HepG2 (cell line): ENCODE measurements around the gene EPM2AIP1. TPM values are rescaled to one million over a fixed set of nuclear protein-coding genes. Genes with fewer than 3 reads are reported as not detected.

ENCODE experiments used
- AGO1 ChIP-seq: fragments of 200-400 bp; formaldehyde crosslinking; IDR thresholded peaks from 2 replicates; pipeline ENCODE4 v1.6.1; 2017; ENCODE audit warnings: mild to moderate bottlenecking, low read depth, low read length, moderate library complexity; ENCODE audit not compliant: poor library complexity, severe bottlenecking
- CREB1 ChIP-seq, 2 experiments: fragments of 450-650 bp in 1 of 2; IDR thresholded peaks; 2 replicates each; pipeline ENCODE4 v1.6.1; 2016 to 2017; ENCODE audit warnings: control low read depth in 1 of 2, mild to moderate bottlenecking in 1 of 2, missing compliant biosample characterization in 1 of 2, missing genetic modification characterization in 1 of 2
- FOSL2 ChIP-seq: sonication (generic); formaldehyde crosslinking; IDR thresholded peaks from 2 replicates; pipeline ENCODE4 v1.4.0; 2020; ENCODE audit warnings: missing genetic modification reagents
- KDM1A ChIP-seq: IDR thresholded peaks from 2 replicates; pipeline ENCODE4 v1.6.1; 2016; ENCODE audit warnings: missing compliant biosample characterization
- KDM4B ChIP-seq: sonication (generic); formaldehyde crosslinking; IDR thresholded peaks from 2 replicates; pipeline ENCODE4 v1.4.0; 2020; ENCODE audit warnings: missing genetic modification reagents
- NFRKB ChIP-seq: fragments of 450-650 bp; IDR thresholded peaks from 2 replicates; pipeline ENCODE4 v1.6.1; 2017
- PCBP1 ChIP-seq: fragments of 200-400 bp; formaldehyde crosslinking; IDR thresholded peaks from 2 replicates; pipeline ENCODE4 v1.6.1; 2017; ENCODE audit warnings: mild to moderate bottlenecking, low read depth, low read length, borderline replicate concordance
- WIZ ChIP-seq: sonication (generic); formaldehyde crosslinking; IDR thresholded peaks from 2 replicates; pipeline ENCODE4 v1.5.1; 2020; ENCODE audit warnings: mild to moderate bottlenecking, missing genetic modification reagents
- ZNF230 ChIP-seq: sonication (generic); formaldehyde crosslinking; IDR thresholded peaks from 2 replicates; pipeline ENCODE4 v1.4.0; 2020; ENCODE audit warnings: mild to moderate bottlenecking, missing genetic modification reagents
- ZNF260 ChIP-seq: sonication (generic); formaldehyde crosslinking; IDR thresholded peaks from 2 replicates; pipeline ENCODE4 v1.4.0; 2020; ENCODE audit warnings: missing genetic modification reagents, low read depth, mild to moderate bottlenecking, borderline replicate concordance
- ZNF589 ChIP-seq: sonication (generic); formaldehyde crosslinking; conservative IDR thresholded peaks from 2 replicates; pipeline ENCODE4 v1.8.0; 2022; ENCODE audit warnings: mild to moderate bottlenecking, moderate library complexity, missing genetic modification reagents
- polyA plus RNA-seq, 8 experiments: library from polyadenylated mRNA; depleted of rRNA in 3 of 8; stranded (reverse) in 7 of 8; unstranded in 1 of 8; fragments of >200 nt; fragmentation: Illumina TruSeq in 4 of 8; extraction: Trizol in 4 of 8; gene quantifications; 2 replicates each; pipeline versions ENCODE4 v1.2.1 to v1.2.3, GENCODE V29; 2011 to 2016; ENCODE audit warnings: low read depth in 4 of 8, missing spikeins in 1 of 8, mixed read lengths in 1 of 8; ENCODE audit not compliant: insufficient read depth in 1 of 8
- total RNA-seq, 5 experiments: library from RNA; depleted of rRNA; stranded (reverse); fragments of >200 nt; fragmentation: Illumina TruSeq; extraction: Trizol; gene quantifications; 2 replicates each; pipeline ENCODE4 v1.2.3, GENCODE V29; 2016; ENCODE audit warnings: low read depth in 1 of 5
- TF ChIP-seq, protein P1 (sequence below): sonication (generic); formaldehyde crosslinking; IDR thresholded peaks from 2 replicates; pipeline ENCODE4 v1.4.0; 2020; ENCODE audit warnings: mild to moderate bottlenecking, missing genetic modification reagents, borderline replicate concordance
- TF ChIP-seq, protein P2 (sequence below): sonication (generic); formaldehyde crosslinking; IDR thresholded peaks from 2 replicates; pipeline ENCODE4 v1.4.0; 2020; ENCODE audit warnings: mild to moderate bottlenecking, missing genetic modification reagents
- TF ChIP-seq, protein P3 (sequence below): sonication (generic); formaldehyde crosslinking; IDR thresholded peaks from 2 replicates; pipeline ENCODE4 v1.5.1; 2020; ENCODE audit warnings: missing genetic modification reagents, mild to moderate bottlenecking, borderline replicate concordance
- TF ChIP-seq, protein P4 (sequence below): sonication (generic); formaldehyde crosslinking; IDR thresholded peaks from 2 replicates; pipeline ENCODE4 v1.5.0; 2020; ENCODE audit warnings: missing genetic modification reagents
- TF ChIP-seq, protein P5 (sequence below): sonication (generic); formaldehyde crosslinking; conservative IDR thresholded peaks from 2 replicates; pipeline ENCODE4 v1.5.0; 2020; ENCODE audit warnings: missing genetic modification reagents

EPM2AIP1 gene
- total and polyA plus RNA-seq, 2 of the 13 experiments (the other 11 are each of a cell fraction or from before 2014, with no cell fraction given), result 10.7 to 23.0 TPM

DNA sequence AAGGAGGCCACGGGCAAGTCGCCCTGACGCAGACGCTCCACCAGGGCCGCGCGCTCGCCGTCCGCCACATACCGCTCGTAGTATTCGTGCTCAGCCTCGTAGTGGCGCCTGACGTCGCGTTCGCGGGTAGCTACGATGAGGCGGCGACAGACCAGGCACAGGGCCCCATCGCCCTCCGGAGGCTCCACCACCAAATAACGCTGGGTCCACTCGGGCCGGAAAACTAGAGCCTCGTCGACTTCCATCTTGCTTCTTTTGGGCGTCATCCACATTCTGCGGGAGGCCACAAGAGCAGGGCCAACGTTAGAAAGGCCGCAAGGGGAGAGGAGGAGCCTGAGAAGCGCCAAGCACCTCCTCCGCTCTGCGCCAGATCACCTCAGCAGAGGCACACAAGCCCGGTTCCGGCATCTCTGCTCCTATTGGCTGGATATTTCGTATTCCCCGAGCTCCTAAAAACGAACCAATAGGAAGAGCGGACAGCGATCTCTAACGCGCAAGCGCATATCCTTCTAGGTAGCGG, at the start of gene EPM2AIP1 (continued):
- TF ChIP-seq, protein P1, sequence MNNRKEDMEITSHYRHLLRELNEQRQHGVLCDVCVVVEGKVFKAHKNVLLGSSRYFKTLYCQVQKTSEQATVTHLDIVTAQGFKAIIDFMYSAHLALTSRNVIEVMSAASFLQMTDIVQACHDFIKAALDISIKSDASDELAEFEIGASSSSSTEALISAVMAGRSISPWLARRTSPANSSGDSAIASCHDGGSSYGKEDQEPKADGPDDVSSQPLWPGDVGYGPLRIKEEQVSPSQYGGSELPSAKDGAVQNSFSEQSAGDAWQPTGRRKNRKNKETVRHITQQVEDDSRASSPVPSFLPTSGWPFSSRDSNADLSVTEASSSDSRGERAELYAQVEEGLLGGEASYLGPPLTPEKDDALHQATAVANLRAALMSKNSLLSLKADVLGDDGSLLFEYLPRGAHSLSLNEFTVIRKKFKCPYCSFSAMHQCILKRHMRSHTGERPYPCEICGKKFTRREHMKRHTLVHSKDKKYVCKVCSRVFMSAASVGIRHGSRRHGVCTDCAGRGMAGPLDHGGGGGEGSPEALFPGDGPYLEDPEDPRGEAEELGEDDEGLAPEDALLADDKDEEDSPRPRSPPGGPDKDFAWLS (CRISPR knock-in tag), result no peak
- TF ChIP-seq ZNF260 (CRISPR knock-in tag) (no peak), KDM1A (0 out of 2 replicates have a peak, but pooled peaks have one; percentile 7), PCBP1 (no peak), WIZ (CRISPR knock-in tag) (no peak), FOSL2 (peak; percentile 42), ZNF589 (CRISPR knock-in tag) (peak; percentile 82; the same call in 1 of the 2 replicates), ZNF230 (CRISPR knock-in tag) (no peak), AGO1 (no peak), CREB1 (IDR thresholded peaks at IDR 0.05) (no peak), CREB1 (CRISPR knock-in tag; IDR thresholded peaks at IDR 0.05) (no peak), KDM4B (CRISPR knock-in tag) (no peak; the same call in 1 of the 2 replicates), NFRKB (no peak)
- TF ChIP-seq, protein P2, sequence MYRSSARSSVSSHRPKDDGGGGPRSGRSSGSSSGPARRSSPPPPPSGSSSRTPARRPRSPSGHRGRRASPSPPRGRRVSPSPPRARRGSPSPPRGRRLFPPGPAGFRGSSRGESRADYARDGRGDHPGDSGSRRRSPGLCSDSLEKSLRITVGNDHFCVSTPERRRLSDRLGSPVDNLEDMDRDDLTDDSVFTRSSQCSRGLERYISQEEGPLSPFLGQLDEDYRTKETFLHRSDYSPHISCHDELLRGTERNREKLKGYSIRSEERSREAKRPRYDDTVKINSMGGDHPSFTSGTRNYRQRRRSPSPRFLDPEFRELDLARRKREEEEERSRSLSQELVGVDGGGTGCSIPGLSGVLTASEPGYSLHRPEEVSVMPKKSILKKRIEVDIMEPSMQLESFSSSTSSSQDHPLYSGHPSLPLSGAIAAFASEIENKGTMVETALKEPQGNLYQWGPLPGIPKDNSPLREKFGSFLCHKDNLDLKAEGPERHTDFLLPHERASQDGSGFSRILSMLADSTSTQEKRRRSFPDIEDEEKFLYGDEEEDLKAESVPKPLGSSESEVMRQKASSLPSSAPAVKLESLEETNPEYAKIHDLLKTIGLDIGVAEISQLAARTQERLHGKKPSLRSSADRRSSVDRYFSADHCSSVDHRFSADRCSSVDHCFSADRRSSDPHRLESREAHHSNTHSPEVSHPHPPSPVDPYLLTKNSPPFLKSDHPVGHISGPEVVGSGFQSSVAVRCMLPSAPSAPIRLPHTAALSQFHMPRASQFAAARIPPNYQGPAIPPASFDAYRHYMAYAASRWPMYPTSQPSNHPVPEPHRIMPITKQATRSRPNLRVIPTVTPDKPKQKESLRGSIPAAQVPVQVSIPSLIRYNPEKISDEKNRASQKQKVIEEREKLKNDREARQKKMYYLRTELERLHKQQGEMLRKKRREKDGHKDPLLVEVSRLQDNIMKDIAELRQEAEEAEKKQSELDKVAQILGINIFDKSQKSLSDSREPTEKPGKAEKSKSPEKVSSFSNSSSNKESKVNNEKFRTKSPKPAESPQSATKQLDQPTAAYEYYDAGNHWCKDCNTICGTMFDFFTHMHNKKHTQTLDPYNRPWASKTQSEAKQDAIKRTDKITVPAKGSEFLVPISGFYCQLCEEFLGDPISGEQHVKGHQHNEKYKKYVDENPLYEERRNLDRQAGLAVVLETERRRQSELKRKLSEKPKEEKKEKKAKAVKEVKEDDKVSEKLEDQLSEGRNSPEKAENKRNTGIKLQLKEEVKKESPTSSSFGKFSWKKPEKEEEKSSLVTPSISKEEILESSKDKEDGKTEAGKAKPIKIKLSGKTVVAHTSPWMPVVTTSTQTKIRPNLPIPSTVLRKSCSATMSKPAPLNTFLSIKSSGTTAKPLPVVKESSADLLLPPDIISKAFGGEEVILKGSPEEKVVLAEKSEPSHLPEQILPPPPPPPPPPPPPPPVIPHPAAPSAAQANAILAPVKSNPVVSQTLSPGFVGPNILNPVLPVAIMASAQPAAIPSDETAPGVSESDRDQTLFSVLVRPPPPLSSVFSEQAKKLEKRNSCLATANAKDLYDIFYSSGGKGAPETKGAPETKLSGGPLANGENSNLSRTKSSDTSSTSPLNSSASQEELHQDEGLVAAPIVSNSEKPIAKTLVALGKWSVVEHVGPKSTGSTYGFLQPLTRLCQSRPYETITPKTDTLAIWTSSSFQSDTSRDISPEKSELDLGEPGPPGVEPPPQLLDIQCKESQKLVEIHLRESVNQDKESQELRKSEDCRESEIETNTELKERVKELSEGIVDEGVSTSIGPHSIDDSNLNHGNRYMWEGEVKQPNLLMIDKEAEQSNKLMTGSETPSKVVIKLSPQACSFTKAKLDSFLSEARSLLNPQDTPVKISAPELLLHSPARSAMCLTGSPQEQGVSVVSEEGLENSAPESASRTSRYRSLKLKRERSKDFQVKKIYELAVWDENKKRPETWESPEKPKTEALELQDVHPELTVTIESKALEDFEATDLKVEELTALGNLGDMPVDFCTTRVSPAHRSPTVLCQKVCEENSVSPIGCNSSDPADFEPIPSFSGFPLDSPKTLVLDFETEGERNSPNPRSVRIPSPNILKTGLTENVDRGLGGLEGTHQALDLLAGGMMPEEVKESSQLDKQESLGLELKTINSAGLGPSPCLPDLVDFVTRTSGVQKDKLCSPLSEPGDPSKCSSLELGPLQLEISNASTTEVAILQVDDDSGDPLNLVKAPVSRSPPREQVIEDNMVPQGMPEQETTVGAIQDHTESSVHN, result no peak
- TF ChIP-seq, protein P3, sequence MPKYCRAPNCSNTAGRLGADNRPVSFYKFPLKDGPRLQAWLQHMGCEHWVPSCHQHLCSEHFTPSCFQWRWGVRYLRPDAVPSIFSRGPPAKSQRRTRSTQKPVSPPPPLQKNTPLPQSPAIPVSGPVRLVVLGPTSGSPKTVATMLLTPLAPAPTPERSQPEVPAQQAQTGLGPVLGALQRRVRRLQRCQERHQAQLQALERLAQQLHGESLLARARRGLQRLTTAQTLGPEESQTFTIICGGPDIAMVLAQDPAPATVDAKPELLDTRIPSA (CRISPR knock-in tag), result no peak
- TF ChIP-seq, protein P4, sequence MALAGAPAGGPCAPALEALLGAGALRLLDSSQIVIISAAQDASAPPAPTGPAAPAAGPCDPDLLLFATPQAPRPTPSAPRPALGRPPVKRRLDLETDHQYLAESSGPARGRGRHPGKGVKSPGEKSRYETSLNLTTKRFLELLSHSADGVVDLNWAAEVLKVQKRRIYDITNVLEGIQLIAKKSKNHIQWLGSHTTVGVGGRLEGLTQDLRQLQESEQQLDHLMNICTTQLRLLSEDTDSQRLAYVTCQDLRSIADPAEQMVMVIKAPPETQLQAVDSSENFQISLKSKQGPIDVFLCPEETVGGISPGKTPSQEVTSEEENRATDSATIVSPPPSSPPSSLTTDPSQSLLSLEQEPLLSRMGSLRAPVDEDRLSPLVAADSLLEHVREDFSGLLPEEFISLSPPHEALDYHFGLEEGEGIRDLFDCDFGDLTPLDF (CRISPR knock-in tag), result no peak; the same call in 1 of the 2 replicates
- TF ChIP-seq, protein P5, sequence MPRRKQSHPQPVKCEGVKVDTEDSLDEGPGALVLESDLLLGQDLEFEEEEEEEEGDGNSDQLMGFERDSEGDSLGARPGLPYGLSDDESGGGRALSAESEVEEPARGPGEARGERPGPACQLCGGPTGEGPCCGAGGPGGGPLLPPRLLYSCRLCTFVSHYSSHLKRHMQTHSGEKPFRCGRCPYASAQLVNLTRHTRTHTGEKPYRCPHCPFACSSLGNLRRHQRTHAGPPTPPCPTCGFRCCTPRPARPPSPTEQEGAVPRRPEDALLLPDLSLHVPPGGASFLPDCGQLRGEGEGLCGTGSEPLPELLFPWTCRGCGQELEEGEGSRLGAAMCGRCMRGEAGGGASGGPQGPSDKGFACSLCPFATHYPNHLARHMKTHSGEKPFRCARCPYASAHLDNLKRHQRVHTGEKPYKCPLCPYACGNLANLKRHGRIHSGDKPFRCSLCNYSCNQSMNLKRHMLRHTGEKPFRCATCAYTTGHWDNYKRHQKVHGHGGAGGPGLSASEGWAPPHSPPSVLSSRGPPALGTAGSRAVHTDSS (CRISPR knock-in tag), result no peak
